SKM-1 treated with dmso at 0.1 percent for 144 hours (cell line): ENCODE measurements around the gene FTCD.
"Not testable (repeated sequence)": the region's sequence is repeated elsewhere in the genome, so short reads cannot be mapped to it uniquely, and the experiment has no call there.

Experiments
- DNase-seq: peaks from one replicate; lab custom pipeline; 2025; ENCODE audit not compliant: unreplicated experiment; lab: John Stamatoyannopoulos, UW

Gene FTCD

GRCh38 chr21:46155514-46156377, at the start of gene FTCD:
Gene FTCD (minus strand): TSS chr21:46155579. CDS start chr21:46155523, 56 bp downstream.
- no peak for DNase-seq

GRCh38 chr21:46205166-46205565, 49.8 kb upstream of the FTCD start:
- no peak for DNase-seq

GRCh38 chr21:46203203-46203600, 47.8 kb upstream of the FTCD start:
- DNase-seq, result no peak

GRCh38 chr21:46202592-46203202, 47.3 kb upstream of the FTCD start:
- no peak for DNase-seq

GRCh38 chr21:46200877-46201803, 45.8 kb upstream of the FTCD start:
- not testable (repeated sequence) for DNase-seq

GRCh38 chr21:46199436-46200373, 44.3 kb upstream of the FTCD start:
- DNase-seq, result no peak

GRCh38 chr21:46196733-46197132, 41.4 kb upstream of the FTCD start:
- DNase-seq, result no peak

GRCh38 chr21:46195595-46196195, 40.3 kb upstream of the FTCD start:
- no peak for DNase-seq

GRCh38 chr21:46194374-46195334, 39.3 kb upstream of the FTCD start:
- DNase-seq, result no peak

- DNase-seq, result no peak
Measured at GRCh38 chr21:46193829-46194373, 38.5 kb upstream of the FTCD start.

GRCh38 chr21:46191686-46192575, 36.6 kb upstream of the FTCD start:
- DNase-seq, result no peak

- DNase-seq, result no peak
Measured at GRCh38 chr21:46191257-46191685, 35.9 kb upstream of the FTCD start.

- DNase-seq, result no peak
Measured at GRCh38 chr21:46190491-46191131, 35.2 kb upstream of the FTCD start.

- no peak for DNase-seq
Measured at GRCh38 chr21:46189959-46190490, 34.6 kb upstream of the FTCD start.

- DNase-seq, result no peak
Measured at GRCh38 chr21:46189213-46189958, 34.0 kb upstream of the FTCD start.
